Glutamatergic neuron (in vitro differentiated cells): Measurements from ENCODE around the gene RHOA. TPM values are rescaled to one million over a fixed set of nuclear protein-coding genes. Genes with fewer than 3 reads are reported as not detected.
A peak's percentile ranks its signal among the peaks of the same experiment; 100 is the strongest.

ENCODE experiments used
- DNase-seq: peaks from one replicate; pipeline ENCODE4 v3.0.0; 2022
- H3K27ac Mint-ChIP-seq: one replicate; pipeline ENCODE4 v1.8.0; 2020; ENCODE audit warnings: mild to moderate bottlenecking, mixed read lengths, inconsistent platforms; ENCODE audit not compliant: unreplicated experiment
- H3K27me3 Mint-ChIP-seq: one replicate; pipeline ENCODE4 v1.8.0; 2020; ENCODE audit warnings: mild to moderate bottlenecking, moderate library complexity, mixed read lengths, inconsistent platforms; ENCODE audit not compliant: unreplicated experiment
- H3K36me3 Mint-ChIP-seq: one replicate; pipeline ENCODE4 v1.8.0; 2020; ENCODE audit warnings: mild to moderate bottlenecking, mixed read lengths, inconsistent platforms; ENCODE audit not compliant: unreplicated experiment
- H3K4me1 Mint-ChIP-seq: one replicate; pipeline ENCODE4 v1.8.0; 2020; ENCODE audit warnings: mild to moderate bottlenecking, low read depth, mixed read lengths, inconsistent platforms; ENCODE audit not compliant: unreplicated experiment
- H3K4me3 Mint-ChIP-seq: one replicate; pipeline ENCODE4 v1.8.0; 2020; ENCODE audit warnings: mild to moderate bottlenecking, mixed read lengths, inconsistent platforms; ENCODE audit not compliant: unreplicated experiment
- H3K9me3 Mint-ChIP-seq: one replicate; pipeline ENCODE4 v1.8.0; 2020; ENCODE audit warnings: mild to moderate bottlenecking, moderate library complexity, mixed read lengths, inconsistent platforms; ENCODE audit not compliant: unreplicated experiment
- total RNA-seq: library from RNA; stranded (reverse); fragmentation: NEBNext Ultra II Directional; extraction: Animal tissue kit (Norgen Biotek cat#: 25700); gene quantifications from one replicate; pipeline ENCODE4 v1.2.1, GENCODE V29; 2021; ENCODE audit not compliant: unreplicated experiment
- TF ChIP-seq, protein P1 (sequence below): fragments of 200-600 bp; sonication (generic); IDR thresholded peaks from one replicate; pipeline ENCODE4 v1.5.0; 2021; ENCODE audit not compliant: partially characterized antibody, unreplicated experiment

The RHOA gene
- total RNA-seq, 1 donor from 2014 or later, result 262 TPM

- Mint-ChIP-seq H3K9me3 (peaks cover 2% of the 10 kb centered on the region), H3K36me3 (no peaks in the 10 kb centered on the region), H3K4me3 (no peak overlapping the region), H3K27ac (no peak overlapping the region), H3K27me3 (peaks cover 4% of the 10 kb centered on the region), H3K4me1 (no peaks in the 10 kb centered on the region)
- no peak for DNase-seq
- TF ChIP-seq, protein P1, sequence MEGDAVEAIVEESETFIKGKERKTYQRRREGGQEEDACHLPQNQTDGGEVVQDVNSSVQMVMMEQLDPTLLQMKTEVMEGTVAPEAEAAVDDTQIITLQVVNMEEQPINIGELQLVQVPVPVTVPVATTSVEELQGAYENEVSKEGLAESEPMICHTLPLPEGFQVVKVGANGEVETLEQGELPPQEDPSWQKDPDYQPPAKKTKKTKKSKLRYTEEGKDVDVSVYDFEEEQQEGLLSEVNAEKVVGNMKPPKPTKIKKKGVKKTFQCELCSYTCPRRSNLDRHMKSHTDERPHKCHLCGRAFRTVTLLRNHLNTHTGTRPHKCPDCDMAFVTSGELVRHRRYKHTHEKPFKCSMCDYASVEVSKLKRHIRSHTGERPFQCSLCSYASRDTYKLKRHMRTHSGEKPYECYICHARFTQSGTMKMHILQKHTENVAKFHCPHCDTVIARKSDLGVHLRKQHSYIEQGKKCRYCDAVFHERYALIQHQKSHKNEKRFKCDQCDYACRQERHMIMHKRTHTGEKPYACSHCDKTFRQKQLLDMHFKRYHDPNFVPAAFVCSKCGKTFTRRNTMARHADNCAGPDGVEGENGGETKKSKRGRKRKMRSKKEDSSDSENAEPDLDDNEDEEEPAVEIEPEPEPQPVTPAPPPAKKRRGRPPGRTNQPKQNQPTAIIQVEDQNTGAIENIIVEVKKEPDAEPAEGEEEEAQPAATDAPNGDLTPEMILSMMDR, result no peak
Measured at GRCh38 chr3:49377483-49377882, 34.3 kb downstream of the RHOA start.

GRCh38 chr3:49371946-49372345, 39.8 kb downstream of the RHOA start:
- H3K4me1 Mint-ChIP-seq, result no peaks in the 10 kb centered on the region
- H3K36me3 Mint-ChIP-seq, result no peaks in the 10 kb centered on the region
- TF ChIP-seq, protein P1, result no peak
- H3K9me3 Mint-ChIP-seq, result no peaks in the 10 kb centered on the region
- no peak overlapping the region for H3K27ac Mint-ChIP-seq
- H3K27me3 Mint-ChIP-seq, result peaks cover 7% of the 10 kb centered on the region
- DNase-seq, result no peak
- no peak overlapping the region for H3K4me3 Mint-ChIP-seq

DNA sequence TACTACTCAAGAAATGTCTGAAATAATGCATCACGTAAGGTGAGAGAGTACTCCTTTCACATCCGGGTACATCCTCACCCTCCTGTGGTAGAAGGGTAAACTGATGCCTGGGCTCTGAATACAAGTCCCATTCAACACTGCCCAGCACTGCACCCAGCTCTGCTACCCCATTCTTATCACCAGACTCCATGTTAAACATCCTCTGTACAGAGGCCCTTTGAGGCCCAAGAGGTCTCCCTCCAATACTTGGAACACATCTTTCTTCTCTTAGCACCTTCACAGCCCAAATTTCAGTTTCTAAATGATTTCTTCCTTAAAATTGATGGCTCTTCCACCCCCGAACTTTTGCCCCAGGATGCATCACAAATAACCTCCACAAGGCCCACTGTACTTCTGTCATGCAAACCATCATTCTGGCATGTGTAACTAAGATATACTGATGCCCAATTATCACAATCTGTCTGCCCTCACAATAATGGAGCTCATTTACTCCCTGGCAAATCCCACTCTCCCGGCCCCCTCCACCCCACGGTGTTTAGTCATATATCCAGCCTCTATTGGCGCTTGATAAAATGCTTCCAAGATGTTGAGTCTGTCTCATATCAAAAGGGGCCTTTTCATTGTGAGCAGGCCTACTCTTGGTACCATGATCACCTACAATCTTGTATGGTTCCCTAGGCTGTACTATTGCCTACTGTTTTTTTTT, 41.0 kb downstream of the RHOA start:
- no peaks in the 10 kb centered on the region for H3K36me3 Mint-ChIP-seq
- no peak for DNase-seq
- no peaks in the 10 kb centered on the region for H3K9me3 Mint-ChIP-seq
- no peak overlapping the region for H3K4me3 Mint-ChIP-seq
- H3K4me1 Mint-ChIP-seq, result no peaks in the 10 kb centered on the region
- peaks cover 10% of the 10 kb centered on the region for H3K27me3 Mint-ChIP-seq
- TF ChIP-seq, protein P1, result no peak
- peak overlapping the region; percentile 28 for H3K27ac Mint-ChIP-seq

- DNase-seq, result no peak
- Mint-ChIP-seq H3K36me3 (no peaks in the 10 kb centered on the region), H3K9me3 (peaks cover 3% of the 10 kb centered on the region), H3K4me3 (no peak overlapping the region), H3K27me3 (peaks cover 3% of the 10 kb centered on the region), H3K27ac (no peak overlapping the region), H3K4me1 (peaks cover 4% of the 10 kb centered on the region)
- TF ChIP-seq, protein P1, result no peak
Measured at GRCh38 chr3:49362561-49362960, 49.2 kb downstream of the RHOA start.

GRCh38 chr3:49359623-49360022, 52.2 kb downstream of the RHOA start:
- Mint-ChIP-seq H3K4me1 (peaks cover 12% of the 10 kb centered on the region), H3K4me3 (no peak overlapping the region), H3K9me3 (peaks cover 8% of the 10 kb centered on the region), H3K27me3 (no peaks in the 10 kb centered on the region), H3K27ac (peak overlapping the region; percentile 84), H3K36me3 (no peaks in the 10 kb centered on the region)
- TF ChIP-seq, protein P1, result no peak
- DNase-seq, result no peak
